ENCODE results near the gene NSD2. TPM values are rescaled to one million over a fixed set of nuclear protein-coding genes. Genes with fewer than 3 reads are reported as not detected.

The NSD2 gene
- total RNA-seq: 10 to 100 TPM; 25.3 to 46.7 (median 27.4) TPM

GRCh38 chr4:1870578-1871443 is at the start of gene NSD2:
Gene NSD2 (plus strand): TSS chr4:1871393. CDS start chr4:1900655, 29,262 bp downstream.
- H3K36me3 ChIP-seq: no peaks in the 10 kb centered on the region
- H3K4me3 ChIP-seq: peak within 1 kb of the TSS; percentile 91
- no peaks in the 10 kb centered on the region for H3K9me3 ChIP-seq
- H3K4me1 ChIP-seq: peaks cover 21% of the 10 kb centered on the region
- peak within 1 kb of the TSS; percentile 97 for H3K27ac ChIP-seq
- DNase-seq (ENCODE audit: low spot score in 2 of 2): peak; percentile 88 to 89
- TF ChIP-seq CTCF (IDR thresholded peaks at IDR 0.05): no peak
- TF ChIP-seq POLR2A (IDR thresholded peaks at IDR 0.05): peak in 1 of 2 donors; percentile 42
- no peak for TF ChIP-seq EP300 (IDR thresholded peaks at IDR 0.05)
- TF ChIP-seq POLR2AphosphoS5 (IDR thresholded peaks at IDR 0.05): peak in 1 of 3 donors; percentile 90
- WGBS: 0% methylated on average over 2 of the region's 155 CpGs
- no peaks in the 10 kb centered on the region for H3K27me3 ChIP-seq

DNA sequence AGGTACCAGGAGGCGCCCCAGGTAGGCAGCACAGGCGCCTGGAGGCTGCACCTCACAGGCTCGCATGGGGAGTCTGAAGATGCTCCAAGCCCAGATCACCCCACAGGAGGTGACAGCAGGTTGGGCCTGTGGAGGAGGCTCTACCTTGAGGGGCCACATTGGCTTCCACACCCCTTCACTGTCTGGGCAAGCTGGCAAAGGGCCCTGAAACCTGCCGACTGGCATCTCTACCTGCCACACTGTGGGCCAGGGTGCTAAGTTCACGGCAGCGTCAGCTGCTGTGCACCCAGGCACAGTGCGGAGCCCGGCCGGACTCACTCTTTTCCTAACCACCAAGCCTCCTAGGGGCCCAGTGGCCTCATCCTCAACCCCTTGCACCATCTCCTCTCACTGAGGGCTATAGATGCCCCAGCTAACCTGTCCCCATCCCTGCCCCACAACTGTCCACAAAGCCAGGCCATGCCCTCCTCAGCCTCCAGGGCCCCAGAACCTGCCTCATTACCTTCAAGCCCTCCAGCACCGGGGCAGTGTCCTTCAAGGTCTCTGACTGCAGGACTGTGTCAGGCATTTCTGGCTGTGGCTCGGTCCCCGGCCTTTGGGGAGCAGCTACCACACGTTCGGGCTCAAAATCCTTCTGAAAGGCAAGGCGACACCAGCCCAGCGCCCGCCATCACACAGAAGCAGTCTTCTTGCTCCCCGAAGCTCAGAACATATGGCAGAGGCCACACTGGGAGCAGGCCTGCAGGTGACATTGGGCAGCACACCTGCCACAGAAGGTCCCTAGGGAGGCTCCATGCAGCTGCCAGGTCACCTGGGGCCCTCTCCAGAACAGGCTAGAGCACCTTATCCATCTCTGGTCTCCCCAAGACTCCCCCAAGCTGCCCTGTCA is 49.3 kb upstream of the NSD2 start:
- Histone ChIP-seq H3K36me3 (peaks cover 99% of the 10 kb centered on the region), H3K4me3 (no peak overlapping the region), H3K27me3 (no peaks in the 10 kb centered on the region), H3K9me3 (no peaks in the 10 kb centered on the region), H3K27ac (no peak overlapping the region), H3K4me1 (no peaks in the 10 kb centered on the region)
- TF ChIP-seq POLR2AphosphoS5 (IDR thresholded peaks at IDR 0.05): no peak
- TF ChIP-seq EP300 (IDR thresholded peaks at IDR 0.05): no peak
- TF ChIP-seq CTCF (IDR thresholded peaks at IDR 0.05): no peak
- TF ChIP-seq POLR2A (IDR thresholded peaks at IDR 0.05): no peak
- WGBS: 95% methylated on average over 9 of the region's 18 CpGs
- DNase-seq (ENCODE audit: low spot score in 2 of 2): no peak

GRCh38 chr4:1822568-1823544 is 48.3 kb upstream of the NSD2 start:
- Histone ChIP-seq H3K9me3 (no peaks in the 10 kb centered on the region), H3K36me3 (peaks cover 91% of the 10 kb centered on the region), H3K4me1 (no peaks in the 10 kb centered on the region), H3K27me3 (no peaks in the 10 kb centered on the region), H3K27ac (no peak overlapping the region), H3K4me3 (no peak overlapping the region)
- no peak for DNase-seq (ENCODE audit: low spot score in 2 of 2)
- WGBS: 98% methylated on average over 24 of the region's 37 CpGs
- no peak for TF ChIP-seq POLR2AphosphoS5 (IDR thresholded peaks at IDR 0.05)
- no peak for TF ChIP-seq CTCF (IDR thresholded peaks at IDR 0.05)
- TF ChIP-seq POLR2A (IDR thresholded peaks at IDR 0.05): no peak
- no peak for TF ChIP-seq EP300 (IDR thresholded peaks at IDR 0.05)

DNA sequence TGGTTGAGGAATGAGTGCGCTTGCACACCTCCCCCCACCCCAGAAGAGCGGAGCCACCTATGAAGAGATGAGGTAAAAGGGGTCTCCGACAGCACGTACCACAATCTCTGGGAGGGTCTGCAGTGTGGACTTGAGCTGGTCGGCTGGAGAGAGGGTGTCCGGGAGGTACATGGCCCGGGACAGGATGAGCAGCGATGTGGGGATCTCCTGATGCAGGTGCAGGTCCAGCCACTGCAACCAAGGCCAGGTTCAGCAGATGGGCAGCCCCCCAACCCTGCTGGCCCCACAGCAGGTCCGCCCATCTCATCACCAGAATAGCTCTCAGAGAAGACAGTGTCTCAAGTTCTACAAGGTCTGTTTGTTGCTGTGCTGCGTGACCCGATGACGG is 47.7 kb upstream of the NSD2 start:
- peaks cover 84% of the 10 kb centered on the region for H3K36me3 ChIP-seq
- H3K4me3 ChIP-seq: no peak overlapping the region
- no peak overlapping the region for H3K27ac ChIP-seq
- H3K9me3 ChIP-seq: no peaks in the 10 kb centered on the region
- 96% methylated on average over 11 of the region's 12 CpGs for WGBS
- TF ChIP-seq POLR2AphosphoS5 (IDR thresholded peaks at IDR 0.05) (no peak), POLR2A (IDR thresholded peaks at IDR 0.05) (no peak), EP300 (IDR thresholded peaks at IDR 0.05) (no peak), CTCF (IDR thresholded peaks at IDR 0.05) (no peak)
- no peaks in the 10 kb centered on the region for H3K27me3 ChIP-seq
- DNase-seq (ENCODE audit: low spot score in 2 of 2): no peak
- H3K4me1 ChIP-seq: no peaks in the 10 kb centered on the region

Measured in suprapubic skin (tissue), 4 donors.